ENCODE data around the gene KRTAP10-8. TPM values are rescaled to one million over a fixed set of nuclear protein-coding genes. Genes with fewer than 3 reads are reported as not detected.

KRTAP10-8 gene
- total RNA-seq, 1 experiment from 2014 or later: not detected

GRCh38 chr21:44592446-44593311, 19.2 kb upstream of the KRTAP10-8 start, which contains the start of gene KRTAP10-6:
Gene KRTAP10-6 (minus strand): TSS chr21:44592505. CDS start chr21:44592484, 21 bp downstream.
- Histone ChIP-seq H3F3A (ENCODE audit: low read length, unreplicated experiment) (no peaks in the 10 kb centered on the region), H3K4me2 (ENCODE audit: low read length) (no peak within 1 kb of the TSS), H3K9me3 (ENCODE audit: low read length) (no peaks in the 10 kb centered on the region), H2AFZ (ENCODE audit: low read length) (no peak within 1 kb of the TSS), H3K27me3 (ENCODE audit: low read length) (no peaks in the 10 kb centered on the region), H3K9ac (ENCODE audit: low read length) (no peak within 1 kb of the TSS), H3K36me3 (ENCODE audit: low read depth, low read length) (no peaks in the 10 kb centered on the region), H4K20me1 (ENCODE audit: low read length) (no peaks in the 10 kb centered on the region), H3K4me1 (ENCODE audit: insufficient read depth, low read length) (peaks cover 12% of the 10 kb centered on the region), H3K79me2 (ENCODE audit: low read length) (no peaks in the 10 kb centered on the region), H3K9me2 (replicated peaks; ENCODE audit: low read length) (no peaks in the 10 kb centered on the region), H3K27ac (ENCODE audit: low read length) (no peak within 1 kb of the TSS), H3K4me3 (ENCODE audit: low read length) (no peak within 1 kb of the TSS)
- DNase-seq: no peak
- ChIA-PET CTCF (no interaction called here), POLR2A (ENCODE audit: unreplicated experiment) (no interaction called here)
- intact Hi-C loops (cut with micrococcal nuclease): no loop called here
- no TSS peak for BruUV-seq (replicated peaks)
- ATAC-seq: no peak
- TF ChIP-seq CTCF (conservative IDR thresholded peaks at IDR 0.05; ENCODE audit: low read depth, low read length) (no peak), EZH2 (IDR thresholded peaks at IDR 0.05; ENCODE audit: low read length, unreplicated experiment) (no peak), EZH2phosphoT487 (IDR thresholded peaks at IDR 0.05; ENCODE audit: borderline replicate concordance, low read length) (no peak)

- H3K27ac ChIP-seq (ENCODE audit: low read length): no peak overlapping the region
- no peaks in the 10 kb centered on the region for H3K79me2 ChIP-seq (ENCODE audit: low read length)
- no peaks in the 10 kb centered on the region for H3K9me3 ChIP-seq (ENCODE audit: low read length)
- H3K9me2 ChIP-seq (replicated peaks; ENCODE audit: low read length): no peaks in the 10 kb centered on the region
- TF ChIP-seq EZH2phosphoT487 (IDR thresholded peaks at IDR 0.05; ENCODE audit: borderline replicate concordance, low read length) (no peak), CTCF (conservative IDR thresholded peaks at IDR 0.05; ENCODE audit: low read depth, low read length) (no peak), EZH2 (IDR thresholded peaks at IDR 0.05; ENCODE audit: low read length, unreplicated experiment) (no peak)
- no peak for ATAC-seq
- CTCF ChIA-PET: no interaction called here
- POLR2A ChIA-PET (ENCODE audit: unreplicated experiment): no interaction called here
- no peaks in the 10 kb centered on the region for H3F3A ChIP-seq (ENCODE audit: low read length, unreplicated experiment)
- no peak overlapping the region for H3K9ac ChIP-seq (ENCODE audit: low read length)
- H3K27me3 ChIP-seq (ENCODE audit: low read length): no peaks in the 10 kb centered on the region
- DNase-seq: no peak
- BruUV-seq (replicated peaks): no TSS peak
- H3K4me3 ChIP-seq (ENCODE audit: low read length): no peak overlapping the region
- no peak overlapping the region for H3K4me2 ChIP-seq (ENCODE audit: low read length)
- H2AFZ ChIP-seq (ENCODE audit: low read length): no peak overlapping the region
- H3K4me1 ChIP-seq (ENCODE audit: insufficient read depth, low read length): peaks cover 12% of the 10 kb centered on the region
- intact Hi-C loops (cut with micrococcal nuclease): no loop called here
- no peaks in the 10 kb centered on the region for H3K36me3 ChIP-seq (ENCODE audit: low read depth, low read length)
- no peaks in the 10 kb centered on the region for H4K20me1 ChIP-seq (ENCODE audit: low read length)
These were observed 18.1 kb upstream of the KRTAP10-8 start for GRCh38 chr21:44593598-44594405.
